ENCODE data around the gene USP51.
"Not testable (repeated sequence)": the region's sequence is repeated elsewhere in the genome, so short reads cannot be mapped to it uniquely, and the experiment has no call there.

USP51 gene

GRCh38 chrX:55489314-55490009, at the start of gene USP51:
TSS of gene USP51 (minus strand) at chrX:55489848. CDS start at chrX:55488939, 909 bp downstream.
- no peak for DNase-seq (ENCODE audit: low read depth)

- DNase-seq (ENCODE audit: low read depth) = no peak
Measured at GRCh38 chrX:55524487-55524886, 34.8 kb upstream of the USP51 start.

DNA sequence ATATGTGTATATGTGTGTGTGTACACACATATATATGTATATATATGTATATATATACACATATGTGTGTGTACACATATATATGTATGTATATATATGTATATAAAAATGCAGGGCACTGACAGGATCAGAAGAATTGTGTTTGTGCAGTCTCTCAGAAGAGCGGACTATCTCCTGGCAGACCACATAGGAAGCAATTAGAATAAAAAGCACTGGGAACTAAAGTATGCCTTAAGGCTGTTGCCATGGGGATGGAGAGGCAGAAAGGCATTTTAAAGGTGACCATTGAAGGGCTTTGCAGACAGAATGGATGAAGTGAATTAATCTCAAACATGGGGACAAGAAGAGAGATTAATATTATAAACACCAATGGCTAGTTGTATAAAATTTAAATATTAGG, 33.7 kb upstream of the USP51 start:
- no peak for DNase-seq (ENCODE audit: low read depth)

GRCh38 chrX:55522596-55523276, 33.1 kb upstream of the USP51 start:
- no peak for DNase-seq (ENCODE audit: low read depth)

DNA sequence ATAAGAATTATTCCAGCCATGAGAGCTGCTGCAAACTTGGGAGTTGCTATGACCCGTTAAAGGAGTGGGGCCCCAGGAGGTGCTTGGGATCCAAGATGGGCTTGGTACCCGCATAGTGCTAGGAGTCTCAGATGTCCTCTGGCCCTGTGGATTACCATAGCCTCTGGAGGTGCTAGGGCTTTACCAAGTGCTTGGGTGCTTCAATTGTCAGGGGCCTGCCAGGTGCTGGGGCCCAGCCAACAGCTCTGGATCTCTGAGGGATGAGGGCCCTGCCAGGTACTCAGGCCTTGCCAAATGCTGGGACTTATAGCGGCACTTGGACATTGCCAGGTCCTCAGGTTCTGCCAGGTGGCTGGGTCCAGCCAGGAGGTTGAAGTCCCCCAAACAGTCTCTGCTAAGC, 32.0 kb upstream of the USP51 start:
- no peak for DNase-seq (ENCODE audit: low read depth)

DNA sequence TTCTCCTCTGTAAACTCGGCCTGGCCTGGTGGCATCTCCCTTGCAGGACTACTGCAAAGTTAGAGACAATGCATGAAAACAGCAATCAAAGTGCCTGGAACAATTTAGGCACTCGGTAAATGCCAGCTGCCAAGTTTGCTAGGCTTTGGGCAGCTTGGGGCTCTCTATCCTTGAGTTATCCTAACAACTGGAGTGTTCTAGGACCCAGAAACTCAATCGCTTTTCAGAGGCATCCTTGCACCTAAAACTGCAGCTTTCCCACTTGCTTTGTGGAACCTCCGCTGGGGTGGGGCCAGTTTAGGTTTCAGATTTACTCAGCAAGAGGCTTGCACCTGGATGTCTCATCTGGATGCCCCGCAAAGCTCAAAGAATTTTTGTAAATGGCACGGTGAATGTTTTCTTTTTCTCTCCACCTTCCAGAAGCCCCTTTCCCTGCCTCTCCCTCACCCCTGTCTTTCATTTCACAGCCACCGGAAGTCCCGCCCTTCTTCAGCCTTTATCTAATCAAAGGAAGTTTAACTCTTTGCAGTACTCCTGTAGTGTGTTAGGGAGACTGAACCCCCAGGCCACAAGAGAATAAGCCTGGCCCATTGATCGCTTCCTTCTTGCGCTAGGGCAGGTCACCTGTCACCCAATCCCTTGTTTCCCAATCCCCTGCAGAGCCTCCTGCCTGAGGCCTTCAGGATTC, 27.3 kb upstream of the USP51 start:
- not testable (repeated sequence) for DNase-seq (ENCODE audit: low read depth)

GRCh38 chrX:55513045-55513737, 23.5 kb upstream of the USP51 start:
- DNase-seq (ENCODE audit: low read depth) = not testable (repeated sequence)

GRCh38 chrX:55508410-55509152, 18.9 kb upstream of the USP51 start:
- DNase-seq (ENCODE audit: low read depth) = not testable (repeated sequence)

DNA sequence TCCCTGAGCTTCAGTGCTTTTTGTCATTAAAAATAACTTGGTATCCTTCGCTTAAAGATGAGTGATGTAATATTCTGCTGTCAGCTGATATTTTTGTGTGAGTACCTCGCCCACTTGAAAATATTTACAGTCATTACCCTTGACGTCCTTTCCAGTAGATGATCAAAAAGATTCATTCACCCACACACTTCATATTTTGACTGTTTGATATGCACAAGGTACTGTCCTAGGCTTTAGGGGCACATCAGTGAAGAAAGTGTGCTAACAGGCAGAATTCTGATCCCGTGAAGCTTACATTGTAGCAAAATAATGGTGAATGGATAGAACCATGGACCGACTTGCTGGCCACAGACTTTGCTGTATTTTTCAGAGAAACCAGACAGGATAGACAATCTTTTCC, 18.1 kb upstream of the USP51 start:
- DNase-seq (ENCODE audit: low read depth) = not testable (repeated sequence)

- DNase-seq (ENCODE audit: low read depth) = not testable (repeated sequence)
Measured at GRCh38 chrX:55507010-55507409, 17.4 kb upstream of the USP51 start.

GRCh38 chrX:55490974-55491373, 1.3 kb upstream of the USP51 start:
- DNase-seq (ENCODE audit: low read depth) = no peak

GRCh38 chrX:55490121-55490520, 473 bp upstream of the USP51 start:
- DNase-seq (ENCODE audit: low read depth) = no peak

DNA sequence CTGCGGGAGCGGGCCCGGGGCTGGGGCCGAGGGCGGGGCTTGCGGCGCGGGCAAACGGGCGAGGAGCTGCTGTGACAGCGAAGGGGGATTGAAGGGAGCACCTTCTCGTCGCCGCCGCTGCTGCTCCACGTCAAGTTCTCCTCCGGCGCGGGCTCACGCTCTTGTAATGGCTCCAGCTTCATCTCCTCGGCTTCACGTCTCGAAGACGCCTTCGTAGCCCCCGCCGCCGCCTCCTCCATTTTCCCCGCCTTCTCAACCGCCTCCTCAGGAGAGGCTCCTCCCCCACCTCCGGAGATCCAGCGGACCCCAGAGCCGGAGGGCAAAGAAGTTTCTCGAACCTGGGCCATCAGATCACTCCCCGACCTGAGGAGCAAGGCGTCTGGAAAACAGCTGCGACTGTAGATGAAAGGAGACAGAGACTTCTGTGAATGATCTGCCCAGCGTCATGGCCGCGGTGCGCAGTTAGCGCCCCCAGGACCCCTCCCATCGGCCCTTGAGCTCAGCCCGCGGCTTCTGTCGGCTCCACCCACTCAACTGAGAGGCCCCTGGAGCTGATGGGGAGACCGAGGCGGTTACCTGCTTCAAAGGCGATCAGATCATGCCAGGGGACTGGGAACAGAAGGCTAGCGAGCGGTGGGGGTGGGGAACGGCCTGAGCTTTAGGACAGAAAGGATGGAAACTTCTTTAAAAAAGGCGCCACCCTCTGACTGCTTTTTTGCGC, 895 bp downstream of the USP51 start:
- DNase-seq (ENCODE audit: low read depth) = peak; percentile 42

DNA sequence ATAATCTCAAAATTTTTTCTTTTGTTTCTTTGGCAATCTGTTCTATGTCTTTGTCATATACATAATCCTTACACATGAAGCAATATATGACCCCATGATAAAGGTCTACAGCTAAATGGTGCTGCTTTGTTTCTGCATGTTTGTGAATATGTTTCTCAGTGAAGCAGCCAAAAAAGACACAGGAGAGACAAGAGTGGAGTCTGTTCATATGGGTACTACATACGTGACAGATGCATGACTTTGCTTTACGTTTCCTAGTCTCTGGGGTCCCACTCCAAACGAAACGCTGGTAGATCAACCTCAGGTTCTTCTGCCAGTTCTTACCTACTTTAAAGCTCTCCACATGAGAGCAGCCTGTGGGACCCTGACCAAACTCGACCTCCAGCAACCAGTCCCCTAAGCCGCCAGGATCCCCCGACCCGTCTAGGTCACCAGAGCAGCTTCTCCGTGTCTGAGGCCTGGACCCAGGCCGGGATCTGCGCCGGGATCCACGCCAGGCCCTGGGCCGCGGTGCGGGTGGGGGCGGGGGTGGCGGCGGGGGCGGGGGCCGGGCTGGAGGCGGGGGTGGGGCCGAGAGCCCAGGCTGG, 1.5 kb downstream of the USP51 start:
- no peak for DNase-seq (ENCODE audit: low read depth)

GRCh38 chrX:55487143-55487542, 2.5 kb downstream of the USP51 start:
- DNase-seq (ENCODE audit: low read depth) = no peak

- no peak for DNase-seq (ENCODE audit: low read depth)
Measured at GRCh38 chrX:55486736-55487135, 2.9 kb downstream of the USP51 start.

DNA sequence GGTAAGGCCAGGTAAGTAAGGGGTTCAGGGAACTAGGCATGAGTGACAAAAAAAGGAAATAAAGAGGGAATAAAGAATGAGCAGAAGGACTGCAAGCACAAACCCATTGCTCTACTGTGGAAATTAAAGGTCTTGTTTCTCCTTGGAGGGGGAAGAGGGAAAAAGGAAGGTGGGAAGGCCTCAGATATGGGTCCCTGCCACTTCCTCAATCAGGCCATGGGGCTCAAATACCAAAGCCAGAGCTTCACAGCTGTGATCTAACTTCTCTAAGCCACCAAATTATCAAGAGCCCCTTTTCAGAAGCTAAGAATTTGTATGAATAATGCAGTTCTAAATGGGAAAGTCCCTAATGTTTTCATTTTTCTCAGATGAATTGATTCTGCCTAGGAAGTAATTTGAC, 4.7 kb downstream of the USP51 start:
- no peak for DNase-seq (ENCODE audit: low read depth)

DNA sequence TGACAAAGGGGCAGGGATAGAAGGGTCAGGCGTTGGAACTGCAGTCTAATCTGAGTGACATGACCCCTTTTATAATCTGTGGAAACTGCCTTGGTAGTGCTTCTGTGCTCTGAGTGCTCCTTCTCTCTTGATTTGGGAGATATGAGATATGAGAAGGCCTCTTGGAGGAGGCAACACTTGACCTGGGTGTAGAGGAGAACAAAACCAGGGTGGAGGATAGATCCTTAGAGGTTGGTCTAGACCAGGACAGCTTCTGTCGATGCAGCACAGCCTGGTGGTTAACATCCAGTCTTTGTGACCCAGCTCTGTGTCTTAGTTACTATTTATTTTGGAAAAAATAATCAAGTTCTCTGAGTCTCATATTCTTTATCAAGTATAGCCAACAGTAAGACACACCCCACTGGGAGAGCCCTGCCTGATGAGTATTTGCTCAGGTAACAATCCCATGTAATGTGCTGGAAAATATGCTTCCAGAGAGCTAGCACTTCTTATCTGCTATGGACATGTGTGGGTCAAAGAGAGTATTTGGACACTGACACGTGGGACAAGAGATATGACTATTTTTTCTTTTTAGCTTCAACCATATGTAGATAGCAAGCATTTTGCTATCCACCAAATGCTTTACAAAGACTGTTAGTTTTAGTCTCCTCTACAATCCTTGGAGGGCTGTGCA, 9.1 kb downstream of the USP51 start:
- DNase-seq (ENCODE audit: low read depth) = no peak

GRCh38 chrX:55479956-55480355, 9.7 kb downstream of the USP51 start:
- DNase-seq (ENCODE audit: low read depth) = not testable (repeated sequence)

GRCh38 chrX:55465791-55466190, 23.9 kb downstream of the USP51 start:
- not testable (repeated sequence) for DNase-seq (ENCODE audit: low read depth)
